ENCODE results near the gene TCP10L. TPM values are rescaled to one million over a fixed set of nuclear protein-coding genes. Genes with fewer than 3 reads are reported as not detected.

The TCP10L gene
- total and polyA plus RNA-seq, 2 of the 13 experiments (the other 11 are each of a cell fraction or from before 2014, with no cell fraction given), result 0.90 to 2.4 TPM

GRCh38 chr21:32537569-32537881 lies 47.8 kb downstream of the TCP10L start (continued):
- TF ChIP-seq ZNF512 (CRISPR knock-in tag; IDR thresholded peaks at IDR 0.05), result no peak
- TF ChIP-seq ETV6 (CRISPR knock-in tag; conservative IDR thresholded peaks at IDR 0.05), result no peak
- no peak for TF ChIP-seq FOSL2 (CRISPR knock-in tag; IDR thresholded peaks at IDR 0.05)
- TF ChIP-seq ZNF160 (CRISPR knock-in tag; IDR thresholded peaks at IDR 0.05), result no peak
- no peak for TF ChIP-seq PATZ1 (CRISPR knock-in tag; IDR thresholded peaks at IDR 0.05)

DNA sequence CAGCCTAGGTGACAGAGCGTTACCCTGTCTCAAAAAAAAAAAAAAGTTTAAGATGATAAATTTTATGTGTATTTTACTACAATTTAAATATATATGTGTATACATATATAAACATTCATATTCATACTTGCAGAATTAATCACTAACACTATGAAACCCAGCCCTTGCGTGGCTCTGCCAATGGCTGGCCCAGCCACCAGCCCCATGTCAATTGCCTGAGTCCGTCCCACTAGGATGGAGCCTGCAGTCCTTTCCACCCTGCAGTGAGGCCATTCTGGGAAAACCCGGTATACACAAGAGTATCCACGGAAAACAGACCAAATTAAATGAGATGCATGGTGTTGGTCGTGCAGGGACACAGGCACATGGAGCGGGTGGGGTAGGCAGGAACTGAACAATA lies 49.7 kb downstream of the TCP10L start:
- 95% methylated on average over 7 of the region's 7 CpGs for WGBS (ENCODE audit: low lambda C conversion rate)
- Histone ChIP-seq H3K79me2 (ENCODE audit: insufficient read depth, low read length) (no peaks in the 10 kb centered on the region), H2AFZ (ENCODE audit: low read length) (no peak overlapping the region), H3K27me3 (ENCODE audit: control insufficient read depth in 1 of 2, insufficient read depth in 2 of 2, low read length in 2 of 2) (no peaks in the 10 kb centered on the region), H3K27ac (ENCODE audit: extremely low read length, insufficient read depth, low read length) (no peak overlapping the region), H4K20me1 (ENCODE audit: insufficient read depth, low read length) (no peaks in the 10 kb centered on the region), H3K9me3 (ENCODE audit: low read length) (no peaks in the 10 kb centered on the region), H3K4me3 (replicated peaks in 1 of 3; ENCODE audit: insufficient read depth in 1 of 3, low read depth in 2 of 3, low read length in 3 of 3) (no peak overlapping the region), H3K4me1 (ENCODE audit: insufficient read depth, low read length) (peaks cover 42% of the 10 kb centered on the region), H3K4me2 (ENCODE audit: low read depth, low read length) (no peak overlapping the region; the same call in 1 of the 2 replicates), H3K36me3 (replicated peaks in 1 of 2; ENCODE audit: control insufficient read depth in 1 of 2, insufficient read depth in 2 of 2, low read length in 2 of 2) (no peaks in the 10 kb centered on the region), H3K9ac (ENCODE audit: insufficient read depth, low read depth, low read length) (no peak overlapping the region)
- no peak for DNase-seq (ENCODE audit: low spot score)
- ChIA-PET CTCF (ENCODE audit: low intra/inter-chr PET ratio, low total read pairs) (no interaction called here), POLR2A (no interaction called here)
- no TSS peak for BruUV-seq (replicated peaks)
- no peak for FAIRE-seq
- in situ Hi-C loops (cut with HindIII; ENCODE audit: extremely low pct_ligation_motif_present, low pct_unique_long_range_greater_than_20kb), result no loop called here
- ATAC-seq, result no peak
- intact Hi-C loops (cut with micrococcal nuclease; ENCODE audit: unreplicated experiment), result no loop called here
- TF ChIP-seq CAMTA2 (CRISPR knock-in tag; IDR thresholded peaks at IDR 0.05; ENCODE audit: borderline replicate concordance), result no peak
- TF ChIP-seq FUBP1 (CRISPR knock-in tag; IDR thresholded peaks at IDR 0.05; ENCODE audit: borderline replicate concordance), result no peak
- TF ChIP-seq RARA (CRISPR knock-in tag; IDR thresholded peaks at IDR 0.05), result no peak
- no peak for TF ChIP-seq ZSCAN31 (CRISPR knock-in tag; IDR thresholded peaks at IDR 0.05; ENCODE audit: low read depth)
- TF ChIP-seq ZBTB26 (CRISPR knock-in tag; IDR thresholded peaks at IDR 0.05; ENCODE audit: borderline replicate concordance), result no peak

Data from HepG2 (cell line).